Body of pancreas (tissue), 4 donors: ENCODE data around the gene EDARADD. TPM values are rescaled to one million over a fixed set of nuclear protein-coding genes. Genes with fewer than 3 reads are reported as not detected.

Experiments used
- ATAC-seq: fragments of 150-250 bp; one replicate; pipeline ENCODE4 v1.9.1; 2016
- DNase-seq, 4 donors: peaks; one replicate each; pipeline ENCODE4 v3.0.0-alpha.2; 2019
- H3K27ac ChIP-seq, 4 donors: fragments of 200-600 bp; sonication (generic); 1 replicate in 3 of 4; 2 replicates in 1 of 4; pipeline versions ENCODE4 v1.5.1 to v1.6.1; 2016 to 2019; ENCODE audit warnings: mild to moderate bottlenecking in 1 of 4, mixed read lengths in 1 of 4, moderate library complexity in 1 of 4
- H3K27me3 ChIP-seq, 2 donors: fragments of 200-600 bp; sonication (generic); one replicate each; pipeline ENCODE4 v1.6.0; 2016; ENCODE audit warnings: mild to moderate bottlenecking in 1 of 2
- H3K36me3 ChIP-seq, 2 donors: fragments of 200-600 bp; sonication (generic); replicated peaks in 1 of 2; 2 replicates each; pipeline ENCODE4 v1.5.1; 2016; ENCODE audit warnings: low read depth in 2 of 2; ENCODE audit not compliant: insufficient read depth in 1 of 2
- H3K4me1 ChIP-seq: fragments of 200-600 bp; sonication (generic); one replicate; pipeline ENCODE4 v1.6.0; 2016
- H3K4me3 ChIP-seq, 2 donors: fragments of 200-600 bp; sonication (generic); 1 replicate in 1 of 2; 2 replicates in 1 of 2; pipeline ENCODE4 v1.5.1; 2016 to 2019
- H3K9me3 ChIP-seq, 3 donors: fragments of 200-600 bp; sonication (generic); 1 replicate in 2 of 3; 2 replicates in 1 of 3; pipeline ENCODE4 v1.5.1; 2016
- CTCF ChIP-seq, 7 experiments: fragments of 450-650 bp in 4 of 7; fragments of 200-600 bp in 3 of 7; sonication (generic) in 3 of 7; IDR thresholded peaks; one replicate each; pipeline ENCODE4 v1.5.1; 2016 to 2019; ENCODE audit warnings: antibody characterized with exemption in 7 of 7
- POLR2A ChIP-seq, 3 donors: fragments of 450-650 bp; IDR thresholded peaks; one replicate each; pipeline ENCODE4 v1.6.1; 2016; ENCODE audit warnings: antibody characterized with exemption in 3 of 3, mild to moderate bottlenecking in 2 of 3
- WGBS, 2 donors: methylation state at CpG; one replicate each; pipeline ENCODE4 v1.1.5; 2017; 5-methylcytosine and 5-hydroxymethylcytosine counted together
- intact Hi-C: fragments of 100-400 bp; cut with DNase I; formaldehyde crosslinking; loops from one replicate; pipeline ENCODE4 v1.15.1; 2023
- total RNA-seq, 2 donors: library from RNA; depleted of rRNA; stranded (reverse); fragments of >200 nt; gene quantifications; one replicate each; pipeline ENCODE4 v1.1.0, GENCODE V29; 2016

Gene EDARADD
- total RNA-seq, 2 donors from 2014 or later = 2.9 to 8.9 TPM

GRCh38 chr1:236400061-236400603, 6.0 kb downstream of the EDARADD start:
- H3K27ac ChIP-seq = no peak overlapping the region
- TF ChIP-seq POLR2A (IDR thresholded peaks at IDR 0.05) = no peak
- no peak for TF ChIP-seq CTCF (IDR thresholded peaks at IDR 0.05)
- H3K9me3 ChIP-seq = no peaks in the 10 kb centered on the region
- no peak for ATAC-seq
- no peak for DNase-seq
- WGBS, 2 donors = 83 to 85% methylated on average over 8 of the region's 8 CpGs
- peaks cover 16% of the 10 kb centered on the region for H3K4me1 ChIP-seq
- no peak overlapping the region for H3K4me3 ChIP-seq
- intact Hi-C loops = no loop called here
- H3K36me3 ChIP-seq = no peaks in the 10 kb centered on the region
- no peaks in the 10 kb centered on the region for H3K27me3 ChIP-seq

- H3K27me3 ChIP-seq = no peaks in the 10 kb centered on the region
- ATAC-seq = no peak
- H3K27ac ChIP-seq = no peak overlapping the region
- H3K9me3 ChIP-seq = no peaks in the 10 kb centered on the region
- no peak overlapping the region for H3K4me3 ChIP-seq
- no peak for DNase-seq
- H3K36me3 ChIP-seq = no peaks in the 10 kb centered on the region
- peaks cover 9% of the 10 kb centered on the region for H3K4me1 ChIP-seq
- intact Hi-C loops = no loop called here
- TF ChIP-seq POLR2A (IDR thresholded peaks at IDR 0.05) = no peak
- no peak for TF ChIP-seq CTCF (IDR thresholded peaks at IDR 0.05)
- 92 to 96% methylated on average over 7 of the region's 7 CpGs for WGBS, 2 donors
These were observed 7.6 kb downstream of the EDARADD start for GRCh38 chr1:236401698-236402097.

GRCh38 chr1:236403905-236404696, 10.0 kb downstream of the EDARADD start:
- Histone ChIP-seq H3K9me3 (no peaks in the 10 kb centered on the region), H3K36me3 (no peaks in the 10 kb centered on the region), H3K4me3 (no peak overlapping the region), H3K27ac (no peak overlapping the region), H3K27me3 (no peaks in the 10 kb centered on the region), H3K4me1 (peaks cover 9% of the 10 kb centered on the region)
- ATAC-seq = peak; percentile 50
- WGBS, 2 donors = 64 to 75% methylated on average over 16 to 18 of the region's 18 CpGs
- TF ChIP-seq CTCF (IDR thresholded peaks at IDR 0.05) = peak in 3 of 7 experiments; percentile 13 to 28 (median 24)
- TF ChIP-seq POLR2A (IDR thresholded peaks at IDR 0.05) = no peak
- intact Hi-C loops = no loop called here
- peak in 3 of 4 donors; percentile 34 to 60 (median 45) for DNase-seq

- no peak overlapping the region for H3K27ac ChIP-seq
- ATAC-seq = no peak
- H3K4me1 ChIP-seq = peaks cover 9% of the 10 kb centered on the region
- 84 to 96% methylated on average over 5 of the region's 5 CpGs for WGBS, 2 donors
- TF ChIP-seq CTCF (IDR thresholded peaks at IDR 0.05) (no peak), POLR2A (IDR thresholded peaks at IDR 0.05) (no peak)
- no peak for DNase-seq
- H3K9me3 ChIP-seq = no peaks in the 10 kb centered on the region
- no peak overlapping the region for H3K4me3 ChIP-seq
- intact Hi-C loops = no loop called here
- H3K36me3 ChIP-seq = no peaks in the 10 kb centered on the region
- H3K27me3 ChIP-seq = no peaks in the 10 kb centered on the region
These were observed 13.0 kb downstream of the EDARADD start for GRCh38 chr1:236407059-236407458.
